GM21526 (cell line): ENCODE measurements around the gene DSCAM.
"Not testable (repeated sequence)": the region's sequence is repeated elsewhere in the genome, so short reads cannot be mapped to it uniquely, and the experiment has no call there.

Experiments
- ATAC-seq: cut with Tn5 transposase; IDR thresholded peaks from one replicate; pipeline ENCODE4 v1.9.1; 2021; ENCODE audit warnings: moderate library complexity; ENCODE audit not compliant: unreplicated experiment, low FRiP score

The DSCAM gene

DNA sequence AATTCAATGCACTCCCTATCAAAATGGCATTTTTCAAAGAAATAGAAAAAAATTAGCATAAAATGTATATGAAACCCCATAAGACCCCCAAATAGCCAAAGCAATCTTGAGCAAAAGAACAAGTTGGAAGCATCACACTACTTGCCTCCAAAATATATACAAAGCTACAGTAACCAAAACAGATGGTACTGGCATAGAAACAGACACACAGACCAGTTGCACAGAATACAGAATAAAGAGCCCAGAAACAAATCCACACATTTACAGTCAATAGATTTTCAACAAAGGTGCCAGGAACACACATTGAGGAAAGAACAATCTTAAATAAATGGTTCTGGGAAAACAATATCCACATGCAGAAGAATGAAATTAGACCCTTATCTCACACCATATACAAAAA, 350.8 kb downstream of the DSCAM start:
- no peak for ATAC-seq

DNA sequence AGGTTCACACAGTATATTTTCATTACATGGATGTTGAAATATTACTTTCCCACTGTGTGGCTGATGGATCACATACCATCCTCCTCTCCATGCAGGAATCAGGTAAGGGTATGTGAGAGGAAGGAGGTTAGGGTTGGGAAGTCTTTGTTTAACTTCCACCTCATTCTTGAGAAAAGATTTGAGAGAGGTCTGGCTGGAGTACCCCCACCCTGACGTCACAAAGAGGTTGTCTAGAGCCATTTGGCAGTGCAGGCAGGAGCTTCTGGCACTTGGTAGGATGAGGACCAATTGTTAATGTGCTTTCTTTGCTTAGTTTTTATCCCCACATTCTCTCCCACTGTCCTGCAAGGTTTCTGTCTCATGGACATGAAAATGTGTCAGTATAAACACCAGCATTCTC, 356.6 kb downstream of the DSCAM start:
- no peak for ATAC-seq

DNA sequence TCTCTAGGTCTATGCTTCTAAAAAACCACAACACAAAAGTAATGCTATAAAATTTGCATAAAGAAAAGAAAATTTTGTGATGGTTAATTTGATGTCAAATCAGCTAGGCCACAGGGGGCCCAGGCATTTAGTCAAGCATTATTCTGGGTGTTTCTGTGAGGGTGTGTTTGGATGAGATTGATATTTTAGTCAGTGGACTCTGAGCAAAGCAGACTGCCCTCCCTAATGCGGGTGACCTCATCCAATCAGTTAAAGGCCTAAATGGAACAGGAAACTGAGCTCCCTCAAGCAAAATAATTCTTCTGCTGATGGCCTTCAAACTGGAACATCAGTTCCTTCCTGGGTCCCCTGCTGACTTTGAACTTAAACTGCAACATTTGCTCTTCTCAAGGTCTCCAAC, 358.0 kb downstream of the DSCAM start:
- no peak for ATAC-seq

DNA sequence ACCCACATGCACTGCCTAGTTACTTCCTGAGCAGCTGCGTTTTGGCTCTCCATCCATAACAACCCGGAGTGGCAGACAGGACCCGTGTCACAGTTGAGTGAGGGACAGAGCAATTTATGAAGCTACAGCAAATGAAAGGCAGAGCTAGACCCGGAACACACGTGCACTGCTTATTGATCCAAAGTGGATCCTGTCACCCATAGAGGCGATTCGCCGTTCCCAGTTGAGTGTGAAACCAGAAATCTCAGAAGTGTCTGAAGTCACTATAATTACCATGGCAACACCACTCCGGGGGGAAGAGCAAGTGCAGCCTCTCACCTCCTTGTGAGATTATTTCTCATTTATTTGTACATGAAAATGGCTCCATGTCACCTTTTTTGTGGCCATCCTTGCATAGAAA, 365.2 kb downstream of the DSCAM start:
- no peak for ATAC-seq

DNA sequence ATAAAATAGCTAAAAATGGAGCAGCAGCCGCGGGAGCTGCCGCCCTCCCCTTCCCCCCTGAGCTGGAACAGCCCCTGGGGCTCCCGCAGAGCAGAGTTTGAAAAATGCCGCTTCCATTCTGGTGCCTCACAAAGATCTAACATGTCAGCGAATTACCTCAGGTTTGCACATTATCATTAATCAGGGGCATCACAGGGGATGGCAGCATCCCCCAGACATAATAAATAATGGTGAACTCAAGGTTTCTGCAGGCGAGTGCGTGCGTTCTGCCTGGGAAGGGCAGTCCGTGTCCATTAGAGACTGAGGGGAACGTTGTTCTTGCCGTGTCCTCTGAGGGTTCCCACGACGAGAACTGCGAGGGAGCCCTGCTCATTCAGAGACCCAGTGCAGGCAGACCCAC, 372.4 kb downstream of the DSCAM start:
- ATAC-seq = no peak

DNA sequence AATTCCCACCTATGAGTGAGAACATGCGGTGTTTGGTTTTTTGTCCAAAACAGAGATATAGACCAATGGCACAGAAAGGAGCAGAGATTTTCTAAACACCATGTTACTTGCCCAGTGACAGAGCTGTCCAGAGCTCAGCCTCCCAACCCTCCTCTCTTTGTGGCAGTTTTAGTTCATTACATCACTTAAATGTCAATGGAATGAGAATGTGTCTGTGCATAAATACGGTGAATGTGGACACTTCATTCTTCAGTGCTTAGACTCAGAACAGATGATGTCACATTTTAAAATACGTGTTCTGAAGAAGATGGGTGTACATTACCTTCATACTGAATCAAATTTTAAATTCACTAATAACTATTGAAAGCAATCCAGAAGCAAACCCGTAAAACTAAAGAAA, 374.9 kb downstream of the DSCAM start:
- ATAC-seq = no peak

DNA sequence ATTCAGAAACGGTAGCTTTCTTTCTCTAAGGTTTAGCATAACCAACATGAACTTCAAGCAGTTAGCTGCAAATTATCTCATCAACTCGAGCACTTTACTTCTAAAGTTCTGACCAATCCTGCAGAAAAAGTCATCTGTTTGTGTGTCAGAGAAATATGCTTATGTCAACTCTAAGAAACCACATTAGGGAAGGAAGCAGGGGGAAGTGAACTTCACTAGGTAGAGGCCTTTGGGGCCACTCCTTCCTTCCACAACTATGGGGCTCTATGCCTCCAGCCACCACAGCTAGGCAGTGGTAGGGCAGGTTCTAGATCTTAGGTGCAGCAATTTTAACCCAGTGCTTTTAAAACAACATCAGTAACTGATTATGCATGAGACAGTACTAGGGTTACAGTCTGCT, 375.9 kb downstream of the DSCAM start:
- no peak for ATAC-seq

DNA sequence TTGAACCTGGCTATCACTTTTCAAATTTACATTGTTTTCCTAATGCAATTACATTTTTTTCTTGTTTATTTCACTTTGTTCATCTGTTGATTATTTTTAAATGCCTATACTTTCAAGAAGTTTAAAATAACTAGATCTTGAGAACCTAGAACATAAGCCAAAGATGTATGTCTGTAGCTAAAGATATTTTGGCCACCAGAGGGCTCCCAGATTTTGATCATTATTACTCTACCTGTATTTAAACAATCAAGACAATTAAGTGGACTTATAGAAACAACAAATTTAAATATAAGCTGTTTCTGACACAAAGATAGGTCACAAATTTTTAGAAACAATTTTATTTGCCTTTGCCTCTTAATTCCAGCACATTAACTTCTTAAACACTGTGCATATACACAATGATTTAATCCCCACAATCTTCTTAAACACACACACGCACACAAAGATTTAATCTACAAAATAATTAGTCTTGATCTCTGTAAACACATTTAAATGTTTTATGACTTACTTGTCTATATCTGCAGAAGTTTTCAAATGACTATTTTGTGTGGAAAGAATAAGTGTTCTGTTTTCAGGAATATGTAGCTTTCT, 380.0 kb downstream of the DSCAM start:
- ATAC-seq = no peak

DNA sequence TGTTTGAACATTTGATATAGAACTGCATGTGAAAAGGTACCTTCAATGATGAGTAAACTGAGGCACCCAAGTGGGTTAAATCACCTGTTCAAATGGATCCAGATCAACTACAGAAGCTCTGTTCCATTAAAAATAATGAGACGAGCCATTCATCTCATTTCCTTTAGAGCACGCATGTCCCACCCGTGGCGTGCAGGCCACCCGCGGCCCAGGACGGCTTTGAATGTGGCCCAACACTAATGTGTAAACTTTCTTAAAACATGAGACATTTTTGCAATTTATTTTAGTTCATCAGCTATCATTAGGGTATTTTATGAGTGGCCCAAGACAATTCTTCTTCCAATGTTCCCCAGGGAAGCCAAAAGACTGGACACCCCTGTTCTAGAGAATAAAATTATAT, 381.6 kb downstream of the DSCAM start:
- ATAC-seq = no peak

DNA sequence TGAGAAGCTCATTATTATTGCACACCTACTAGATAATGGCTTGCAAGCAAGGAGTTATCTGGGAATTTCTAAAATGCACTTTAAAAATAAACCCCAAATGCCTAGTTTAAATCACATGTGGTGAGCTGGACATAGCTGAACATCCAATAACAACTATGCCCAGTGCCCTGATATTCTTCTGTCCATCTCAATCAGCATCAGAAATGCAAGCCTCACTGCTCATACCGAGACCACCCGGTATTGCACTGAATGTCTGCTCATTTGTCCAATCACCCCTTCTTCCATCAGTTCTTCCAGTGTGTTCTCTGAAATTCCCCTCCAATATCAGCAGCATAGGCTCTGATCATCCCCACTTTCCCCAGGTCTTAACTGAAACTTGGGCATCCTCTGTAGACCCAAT, 383.8 kb downstream of the DSCAM start:
- no peak for ATAC-seq

DNA sequence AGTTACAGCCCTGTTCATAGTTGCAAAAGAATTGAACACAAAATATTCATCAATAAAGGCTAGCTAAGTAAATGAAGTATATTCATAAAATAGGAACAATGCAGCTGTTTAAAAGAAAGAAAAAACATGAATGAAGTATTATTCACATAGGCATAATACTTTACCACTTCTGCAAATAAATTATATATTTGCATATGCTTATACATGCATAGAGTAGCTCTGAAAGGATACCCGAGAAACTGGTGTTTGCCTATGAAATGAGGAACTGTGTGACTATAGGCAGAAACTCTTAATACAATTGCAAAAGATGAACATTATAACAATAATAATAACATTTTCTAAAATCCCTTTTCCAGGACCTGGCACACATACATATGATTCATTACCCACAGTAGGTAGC, 385.9 kb downstream of the DSCAM start:
- ATAC-seq = no peak

DNA sequence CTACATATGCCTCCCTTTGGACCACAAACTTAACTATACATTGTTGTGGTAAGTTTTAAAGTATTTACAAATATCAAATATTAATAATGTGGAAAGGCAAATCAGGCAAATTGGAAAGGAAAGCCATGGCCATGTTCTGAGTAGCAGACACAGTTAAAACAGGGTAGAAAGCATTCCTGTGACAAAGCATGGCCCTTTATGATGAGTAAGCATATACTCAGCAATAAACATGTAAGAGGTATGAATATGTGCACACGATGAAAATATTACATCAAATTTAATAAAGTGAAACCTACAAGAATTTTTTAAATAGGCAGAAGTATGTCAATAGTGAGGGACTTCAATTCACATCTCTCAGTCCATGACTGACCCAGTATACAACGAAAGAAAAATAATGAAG, 389.2 kb downstream of the DSCAM start:
- no peak for ATAC-seq

DNA sequence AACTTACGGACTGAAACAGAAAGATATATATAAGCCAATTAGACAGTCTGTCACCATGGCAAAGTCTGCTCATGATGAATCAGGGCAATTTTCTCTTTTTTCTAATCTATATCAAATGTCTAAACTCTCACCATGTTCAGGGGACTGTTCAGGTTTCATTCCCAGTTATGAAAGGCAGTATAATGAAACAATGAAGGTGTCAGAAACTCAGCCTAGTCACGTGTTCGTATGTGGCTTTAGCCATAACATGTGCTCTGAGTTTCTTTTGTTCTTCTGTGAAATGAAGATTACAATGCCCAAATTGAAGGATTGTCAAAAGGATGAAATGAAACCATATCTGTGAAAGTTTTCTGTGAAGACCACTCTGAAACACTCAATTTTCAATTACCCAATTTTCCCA, 392.9 kb downstream of the DSCAM start:
- ATAC-seq = no peak

DNA sequence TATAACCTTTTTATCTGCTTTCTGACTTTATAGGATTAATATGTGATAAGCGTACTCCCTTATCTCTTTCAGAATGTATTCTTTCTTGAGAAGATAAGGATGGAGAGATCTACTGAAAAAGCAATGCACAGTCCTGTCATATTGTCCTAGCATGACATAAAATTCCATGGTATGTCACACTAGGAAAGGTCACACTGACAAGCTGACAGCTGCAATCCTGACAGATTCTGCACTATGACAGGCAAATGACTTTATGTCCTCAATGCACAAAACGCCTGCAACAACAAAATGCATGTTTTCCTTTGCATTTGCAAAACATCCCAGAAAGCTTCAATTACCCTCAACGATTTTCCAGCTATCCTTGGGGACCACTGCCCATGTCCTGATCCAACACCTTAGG, 393.8 kb downstream of the DSCAM start:
- ATAC-seq = no peak

DNA sequence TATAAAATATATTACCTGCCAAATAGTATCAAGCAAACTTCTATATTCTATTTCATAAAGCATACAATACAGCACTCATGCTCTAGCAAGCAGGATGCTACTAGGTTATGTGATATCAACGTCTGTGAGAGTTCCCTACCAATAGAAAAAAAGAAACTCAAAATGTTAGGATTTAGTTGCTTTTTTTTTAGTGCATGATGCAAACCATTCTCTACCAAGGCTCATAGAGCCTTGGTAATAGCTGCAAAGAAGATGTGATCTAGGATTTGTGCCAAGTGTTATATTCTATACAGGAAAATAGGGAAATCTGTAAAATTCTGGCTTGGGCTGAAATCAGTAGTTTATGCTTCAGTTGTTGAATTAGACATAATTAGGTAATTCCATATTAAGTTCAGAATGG, 394.4 kb downstream of the DSCAM start:
- no peak for ATAC-seq

DNA sequence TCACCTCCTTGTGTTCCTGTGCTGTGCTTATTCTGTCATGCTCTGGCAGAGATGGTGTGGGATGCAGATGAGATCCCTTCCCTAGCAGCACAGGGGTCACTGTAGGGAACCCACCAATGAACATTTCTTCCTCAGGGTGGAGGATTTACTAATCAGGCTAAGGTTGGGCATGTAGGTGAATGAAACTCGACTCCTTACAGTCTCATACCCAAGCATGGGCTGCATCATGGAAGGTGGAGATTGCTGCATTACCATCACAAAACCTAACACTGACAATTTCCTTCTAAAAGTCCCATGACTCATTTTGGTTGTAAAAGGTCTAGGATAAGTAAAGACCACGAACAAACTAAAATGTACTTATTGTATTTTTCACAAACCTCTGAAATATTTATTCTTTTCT, 399.9 kb downstream of the DSCAM start:
- ATAC-seq = no peak

DNA sequence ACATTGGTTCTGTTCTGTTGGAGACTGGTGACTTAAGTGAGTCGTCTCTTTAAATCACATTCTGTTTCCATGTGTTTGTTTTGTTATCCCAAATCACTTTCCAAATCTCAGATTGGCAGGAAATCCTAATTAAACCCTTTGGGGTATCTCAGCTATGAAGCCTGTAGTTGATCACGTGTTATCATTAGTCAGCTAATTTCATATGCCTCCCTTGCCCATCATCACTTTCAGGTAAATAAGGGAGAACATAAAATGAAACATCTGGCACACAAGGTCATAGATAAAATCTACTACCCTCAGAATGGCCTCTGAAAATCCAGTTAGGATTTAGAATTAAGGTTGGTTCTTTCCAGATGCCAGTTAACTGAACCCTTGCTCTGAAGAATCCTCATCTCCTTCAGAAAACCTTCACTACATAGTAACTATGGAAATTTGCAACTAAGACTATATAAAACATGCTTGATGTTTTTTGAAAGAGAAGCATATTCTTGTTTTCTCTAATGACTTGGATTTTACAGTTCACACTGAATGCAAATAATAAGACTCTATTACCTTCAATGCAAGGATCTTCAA, 401.5 kb downstream of the DSCAM start:
- ATAC-seq = no peak

DNA sequence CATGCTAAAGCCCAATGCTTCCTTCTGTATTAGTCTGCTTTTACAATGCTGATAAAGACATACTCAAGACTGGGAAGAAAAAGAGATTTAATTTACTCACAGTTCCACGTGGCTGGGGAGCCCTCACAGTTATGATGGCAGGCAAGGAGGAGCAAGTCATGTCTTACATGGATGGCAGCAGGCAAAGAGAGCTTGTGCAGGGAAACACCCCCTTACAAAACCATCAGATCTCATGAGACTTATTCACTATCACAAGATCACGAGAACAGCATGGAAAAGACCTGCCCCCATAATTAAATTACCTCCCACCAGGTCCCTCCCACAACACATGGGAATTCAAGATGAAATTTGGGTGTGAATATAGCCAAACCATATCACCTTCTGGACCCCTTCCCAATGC, 407.4 kb downstream of the DSCAM start:
- not testable (repeated sequence) for ATAC-seq

DNA sequence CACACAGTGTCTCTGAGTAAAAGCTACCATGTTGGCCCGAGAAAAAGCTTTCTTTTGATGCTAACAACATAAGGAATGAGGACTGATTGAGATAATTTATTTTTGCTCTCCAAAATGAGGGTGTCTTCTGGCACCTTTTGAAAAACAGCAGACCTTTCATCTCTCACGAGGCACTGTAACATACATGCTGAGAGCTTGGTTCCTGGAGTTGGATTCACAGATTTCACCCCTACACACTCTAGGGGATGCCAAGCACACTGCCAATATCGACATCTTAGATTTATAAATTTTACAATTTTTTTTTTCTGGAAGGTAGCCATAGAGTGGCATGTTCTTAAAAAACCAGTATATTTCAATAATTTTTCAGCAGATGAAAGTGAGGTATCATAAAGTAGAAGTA, 408.3 kb downstream of the DSCAM start:
- no peak for ATAC-seq

DNA sequence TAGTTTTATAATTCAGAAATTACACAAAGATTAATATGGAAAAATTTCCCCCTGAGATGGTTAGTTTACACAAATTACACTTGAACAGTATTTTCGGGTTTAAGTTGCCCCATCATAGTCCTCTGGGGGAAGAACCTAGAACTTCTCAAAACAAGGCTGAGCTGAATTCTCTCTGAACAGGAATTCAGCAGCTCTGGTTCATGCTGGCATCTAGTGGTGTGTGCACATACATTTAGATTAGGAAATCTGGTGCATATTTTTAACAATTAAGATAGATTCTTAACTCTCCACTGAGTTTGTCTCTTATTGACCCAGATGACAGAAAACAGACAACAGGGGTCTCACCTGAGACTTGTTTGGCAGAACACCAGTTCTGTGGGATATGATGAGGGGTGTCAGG, 410.7 kb downstream of the DSCAM start:
- no peak for ATAC-seq

DNA sequence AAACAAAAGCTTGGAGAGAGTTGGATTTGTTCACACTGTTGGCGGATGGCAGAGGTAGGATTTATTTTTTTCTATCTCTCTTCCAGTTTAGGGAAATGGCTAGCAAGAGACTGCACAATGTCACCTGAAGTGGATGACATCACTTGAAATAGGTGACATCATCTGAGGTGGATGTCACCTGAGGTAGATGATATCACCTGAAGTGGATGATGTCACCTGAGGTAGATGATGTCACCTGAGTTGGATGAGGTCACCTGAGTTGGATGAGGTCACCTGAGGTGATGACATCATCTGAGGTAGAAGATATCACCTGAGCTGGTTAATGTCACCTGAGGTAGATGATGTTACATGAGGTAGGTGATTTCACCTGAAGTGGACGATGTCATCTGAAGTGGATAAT, 413.4 kb downstream of the DSCAM start:
- ATAC-seq = no peak

DNA sequence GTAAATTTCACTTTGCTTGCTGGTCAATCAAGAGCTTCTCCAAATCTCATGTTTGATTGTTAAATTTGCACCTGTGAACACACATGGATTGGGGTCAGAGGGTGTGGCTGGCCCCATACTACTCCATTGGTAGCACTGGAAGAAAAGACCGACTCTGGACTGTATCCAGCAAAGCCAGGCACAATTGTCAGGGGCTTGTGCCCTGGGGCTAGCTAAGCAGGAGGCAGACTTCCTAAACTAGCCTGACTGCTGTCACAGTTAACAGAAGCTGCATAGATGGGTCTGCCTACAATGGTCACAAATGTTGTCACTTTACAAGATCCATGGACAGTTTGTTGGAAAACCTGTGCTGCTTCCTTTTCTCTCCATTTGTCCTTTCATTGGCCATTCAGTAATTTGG, 421.0 kb downstream of the DSCAM start:
- no peak for ATAC-seq
